Endothelial cell of umbilical vein (primary cell): Measurements from ENCODE around the gene CLEC2B. TPM values are rescaled to one million over a fixed set of nuclear protein-coding genes. Genes with fewer than 3 reads are reported as not detected.

ENCODE experiments used
- BruUV-seq: library from RNA; stranded (reverse); fragments of 400-500 nt; replicated peaks from 2 replicates; lab custom pipeline; 2021; lab: Mats Ljungman, UMichigan
- CTCF ChIA-PET: fragments of 300-600, 350-600 bp; sonication (Branson Sonifier 250); formaldehyde crosslinking; loops from one replicate; lab custom pipeline; 2021; ENCODE audit warnings: antibody characterized with exemption, inconsistent platforms; lab: Charles Lee
- POLR2A ChIA-PET: fragments of 300-600, 350-600 bp; sonication (Branson Sonifier 250); formaldehyde crosslinking; loops from one replicate; lab custom pipeline; 2021; ENCODE audit warnings: antibody characterized with exemption, inconsistent platforms; lab: Charles Lee
- DNase-seq: peaks from one replicate; pipeline ENCODE4 v3.0.0-alpha.2; 2011; ENCODE audit warnings: low read depth, low spot score
- FAIRE-seq: peaks from 2 replicates; lab custom pipeline; 2011; peaks lifted over from hg19 to GRCh38; lab: Jason Lieb, UNC
- H2AFZ ChIP-seq: 2 replicates; pipeline ENCODE4 v1.6.0; 2012; ENCODE audit warnings: low read depth, low read length, control low read depth, inconsistent platforms
- H3K27ac ChIP-seq: 2 replicates; pipeline ENCODE4 v1.5.1; 2011; ENCODE audit warnings: low read depth, mild to moderate bottlenecking, control low read depth, low read length, moderate library complexity; ENCODE audit not compliant: insufficient read depth
- H3K27me3 ChIP-seq, 2 experiments: 2 replicates each; pipeline versions ENCODE4 v1.6.0 to v1.6.1; 2011; ENCODE audit warnings: low read length in 2 of 2, mixed read lengths in 1 of 2; ENCODE audit not compliant: control insufficient read depth in 2 of 2, insufficient read depth in 2 of 2
- H3K36me3 ChIP-seq, 2 experiments: 2 replicates in 1 of 2; 3 replicates in 1 of 2; pipeline ENCODE4 v1.5.1; 2011; ENCODE audit warnings: low read length in 2 of 2, mild to moderate bottlenecking in 1 of 2, moderate library complexity in 1 of 2; ENCODE audit not compliant: control insufficient read depth in 2 of 2, insufficient read depth in 2 of 2; ENCODE audit errors: extremely low read depth in 1 of 2
- H3K4me1 ChIP-seq: 3 replicates; pipeline ENCODE4 v1.5.1; 2011; ENCODE audit warnings: mild to moderate bottlenecking, low read length; ENCODE audit not compliant: control insufficient read depth, insufficient read depth; ENCODE audit errors: extremely low read depth
- H3K4me2 ChIP-seq: 2 replicates; pipeline ENCODE4 v1.6.1; 2011; ENCODE audit warnings: low read length, control low read depth, mixed read lengths; ENCODE audit not compliant: insufficient read depth
- H3K4me3 ChIP-seq, 3 experiments: fragments of 200-600 bp in 1 of 3; sonication (generic), shearing (Covaris generic) in 1 of 3; replicated peaks in 1 of 3; 2 replicates each; pipeline ENCODE4 v1.5.1; 2011 to 2016; ENCODE audit warnings: control low read depth in 3 of 3, low read length in 3 of 3, mild to moderate bottlenecking in 2 of 3, inconsistent platforms in 1 of 3, low read depth in 1 of 3, moderate library complexity in 1 of 3; ENCODE audit not compliant: insufficient read depth in 1 of 3
- H3K79me2 ChIP-seq: 2 replicates; pipeline ENCODE4 v1.6.0; 2012; ENCODE audit warnings: low read length, inconsistent platforms; ENCODE audit not compliant: control insufficient read depth, insufficient read depth
- H3K9ac ChIP-seq: replicated peaks from 2 replicates; pipeline ENCODE3; 2011; ENCODE audit warnings: low read length, control low read depth; ENCODE audit not compliant: insufficient read depth; ENCODE audit errors: extremely low read depth
- H3K9me1 ChIP-seq: replicated peaks from 3 replicates; pipeline ENCODE4 v1.6.0; 2011; ENCODE audit warnings: mild to moderate bottlenecking, low read length; ENCODE audit not compliant: control insufficient read depth, insufficient read depth; ENCODE audit errors: extremely low read depth
- H3K9me3 ChIP-seq: replicated peaks from 2 replicates; pipeline ENCODE4 v1.5.1; 2012; ENCODE audit warnings: low read length, inconsistent platforms; ENCODE audit not compliant: control insufficient read depth, insufficient read depth
- H4K20me1 ChIP-seq: replicated peaks from 2 replicates; pipeline ENCODE3; 2011; ENCODE audit warnings: mild to moderate bottlenecking, low read length; ENCODE audit not compliant: control insufficient read depth, insufficient read depth; ENCODE audit errors: extremely low read depth
- CTCF ChIP-seq, 2 donors: IDR thresholded peaks; 1 replicate in 1 of 2; 2 replicates in 1 of 2; pipeline ENCODE4 v1.5.1; 2011; ENCODE audit warnings: low read length in 2 of 2, mild to moderate bottlenecking in 2 of 2, moderate library complexity in 2 of 2, control low read depth in 1 of 2, inconsistent platforms in 1 of 2, low read depth in 1 of 2; ENCODE audit not compliant: insufficient read depth in 1 of 2; ENCODE audit errors: extremely low read depth in 1 of 2
- EZH2 ChIP-seq: IDR thresholded peaks from 2 replicates; pipeline ENCODE4 v1.6.1; 2012; ENCODE audit warnings: borderline replicate concordance, low read depth, mild to moderate bottlenecking, moderate library complexity, low read length, inconsistent platforms; ENCODE audit not compliant: severe bottlenecking
- FOS ChIP-seq: IDR thresholded peaks from 2 replicates; pipeline ENCODE4 v1.6.1; 2011; ENCODE audit warnings: mild to moderate bottlenecking, low read length, moderate library complexity, borderline replicate concordance; ENCODE audit not compliant: insufficient read depth
- GATA2 ChIP-seq: IDR thresholded peaks from 2 replicates; pipeline ENCODE4 v1.7.0; 2011; ENCODE audit warnings: low read depth, mild to moderate bottlenecking, moderate library complexity, mixed read lengths, low read length; ENCODE audit not compliant: insufficient read length, insufficient read depth
- JUN ChIP-seq: IDR thresholded peaks from 2 replicates; pipeline ENCODE4 v1.6.1; 2011; ENCODE audit warnings: borderline replicate concordance, low read depth; ENCODE audit not compliant: insufficient read length, insufficient read depth
- MAX ChIP-seq: IDR thresholded peaks from 2 replicates; pipeline ENCODE4 v1.6.1; 2011; ENCODE audit not compliant: insufficient read depth, insufficient read length
- MYC ChIP-seq: IDR thresholded peaks from one replicate; pipeline ENCODE4 v1.6.1; 2011; ENCODE audit warnings: mild to moderate bottlenecking, low read depth, low read length
- POLR2A ChIP-seq: IDR thresholded peaks from 2 replicates; pipeline ENCODE4 v1.6.1; 2012; ENCODE audit warnings: low read depth, mild to moderate bottlenecking, control low read depth, low read length
- POLR2AphosphoS5 ChIP-seq: IDR thresholded peaks from 2 replicates; pipeline ENCODE4 v1.6.1; 2012; ENCODE audit warnings: low read depth, mild to moderate bottlenecking, control low read depth, low read length, moderate library complexity; ENCODE audit not compliant: insufficient read depth
- dilution Hi-C: fragments of 300-500 bp; cut with MboI; formaldehyde crosslinking; loops from one replicate; pipeline ENCODE4 v1.15.0; 2019; ENCODE audit warnings: low sequenced_read_pairs; ENCODE audit not compliant: extremely low pct_ligation_motif_present
- intact Hi-C: fragments of 100-400 bp; cut with micrococcal nuclease; formaldehyde crosslinking; loops from one replicate; pipeline ENCODE4 v1.10.0; 2022
- polyA plus RNA-seq, 4 experiments: library from polyadenylated mRNA; depleted of rRNA in 3 of 4; stranded (reverse) in 3 of 4; unstranded in 1 of 4; fragments of >200 nt; gene quantifications; 2 replicates each; pipeline versions ENCODE4 v1.2.1 to v1.2.3, GENCODE V29; 2011 to 2012; ENCODE audit warnings: missing spikeins in 1 of 4
- total RNA-seq: library from RNA; stranded (reverse); gene quantifications from 2 replicates; pipeline ENCODE4 v1.2.3, GENCODE V29; 2021

The CLEC2B gene
- total and polyA plus RNA-seq, 2 donors (not counting 3 experiments of a cell fraction or from before 2014, with no cell fraction given), result 6.7 to 18.3 TPM

GRCh38 chr12:9831720-9832119, 37.4 kb downstream of the CLEC2B start:
- Histone ChIP-seq H3K4me2 (no peak overlapping the region), H2AFZ (no peak overlapping the region), H3K36me3 (no peaks in the 10 kb centered on the region), H3K79me2 (no peaks in the 10 kb centered on the region), H3K27ac (no peak overlapping the region), H3K27me3 (peaks cover 0 to 3% of the 10 kb centered on the region in 2 experiments), H3K9me1 (no peaks in the 10 kb centered on the region), H4K20me1 (no peaks in the 10 kb centered on the region), H3K4me1 (no peaks in the 10 kb centered on the region), H3K9ac (no peak overlapping the region), H3K9me3 (no peaks in the 10 kb centered on the region), H3K4me3 (no peak overlapping the region)
- dilution Hi-C loops (no loop called here), intact Hi-C loops (no loop called here)
- TF ChIP-seq MAX (no peak), MYC (no peak), JUN (no peak), POLR2AphosphoS5 (no peak), GATA2 (no peak), FOS (no peak), EZH2 (no peak), CTCF (IDR thresholded peaks at IDR 0.05; ENCODE audit: extremely low read depth in 1 of 2, insufficient read depth in 1 of 2, low read depth in 1 of 2, low read length in 2 of 2) (no peak), POLR2A (no peak)
- BruUV-seq, result no TSS peak
- POLR2A ChIA-PET, result no interaction called here
- DNase-seq, result no peak
- CTCF ChIA-PET, result no interaction called here
- FAIRE-seq, result no peak
